GM23338 (cell line): ENCODE measurements around the gene FHAD1. TPM values are rescaled to one million over a fixed set of nuclear protein-coding genes. Genes with fewer than 3 reads are reported as not detected.

ENCODE experiments used
- ATAC-seq: fragments of 200-7000 bp; cut with Tn5 transposase; 3 replicates; pipeline ENCODE4 v1.9.1; 2020
- DNase-seq: peaks from one replicate; pipeline ENCODE4 v3.0.0-alpha.2; 2015; ENCODE audit warnings: low spot score
- H2AFZ ChIP-seq: fragments of 200-600 bp; sonication (generic); 2 replicates; pipeline ENCODE4 v1.8.0; 2016; ENCODE audit warnings: antibody characterized with exemption, mild to moderate bottlenecking, moderate library complexity
- H3F3A ChIP-seq: fragments of 200-600 bp; sonication (generic); replicated peaks from 2 replicates; pipeline ENCODE4 v1.8.0; 2017; ENCODE audit warnings: antibody characterized with exemption, mixed run types, low read depth
- H3K27ac ChIP-seq: fragments of 200-600 bp; sonication (generic); 2 replicates; pipeline ENCODE4 v1.6.1; 2016; ENCODE audit warnings: low read depth
- H3K27me3 ChIP-seq: fragments of 200-600 bp; sonication (generic); 2 replicates; pipeline ENCODE4 v1.8.0; 2016; ENCODE audit warnings: mild to moderate bottlenecking, mixed run types, moderate library complexity; ENCODE audit not compliant: insufficient read depth
- H3K36me3 ChIP-seq: fragments of 200-600 bp; sonication (generic); 2 replicates; pipeline ENCODE4 v1.8.0; 2016; ENCODE audit warnings: mild to moderate bottlenecking; ENCODE audit not compliant: insufficient read depth
- H3K4me1 ChIP-seq: fragments of 200-600 bp; sonication (generic); 2 replicates; pipeline ENCODE4 v1.8.0; 2016; ENCODE audit warnings: mild to moderate bottlenecking, moderate library complexity; ENCODE audit not compliant: insufficient read depth
- H3K4me2 ChIP-seq: fragments of 200-600 bp; sonication (generic); 2 replicates; pipeline ENCODE4 v1.7.1; 2017; ENCODE audit warnings: mixed run types
- H3K4me3 ChIP-seq: fragments of 200-600 bp; sonication (generic); 2 replicates; pipeline ENCODE4 v1.6.1; 2016; ENCODE audit warnings: mixed run types
- H3K79me2 ChIP-seq: fragments of 200-600 bp; sonication (generic); replicated peaks from 2 replicates; pipeline ENCODE4 v1.8.0; 2017; ENCODE audit warnings: mild to moderate bottlenecking; ENCODE audit not compliant: insufficient read depth
- H3K9me2 ChIP-seq: fragments of 200-600 bp; sonication (generic); 2 replicates; pipeline ENCODE4 v1.8.0; 2017; ENCODE audit not compliant: insufficient read depth
- H4K20me1 ChIP-seq: fragments of 200-600 bp; sonication (generic); replicated peaks from 2 replicates; pipeline ENCODE4 v1.8.0; 2017; ENCODE audit warnings: mild to moderate bottlenecking; ENCODE audit not compliant: insufficient read depth
- H3K27ac Mint-ChIP-seq: 2 replicates; pipeline ENCODE4 v1.8.0; 2020; ENCODE audit warnings: inconsistent platforms, mild to moderate bottlenecking, moderate library complexity, mixed read lengths
- H3K27me3 Mint-ChIP-seq: 3 replicates; pipeline ENCODE4 v1.8.0; 2022; ENCODE audit warnings: low read depth, mild to moderate bottlenecking, moderate library complexity, mixed read lengths, inconsistent platforms; ENCODE audit not compliant: insufficient read depth, poor library complexity
- H3K36me3 Mint-ChIP-seq: 3 replicates; pipeline ENCODE4 v1.8.0; 2021; ENCODE audit warnings: low read depth, mild to moderate bottlenecking, inconsistent platforms, moderate library complexity, mixed read lengths
- H3K4me1 Mint-ChIP-seq: 3 replicates; pipeline ENCODE4 v1.8.0; 2020; ENCODE audit warnings: mild to moderate bottlenecking, inconsistent platforms, mixed read lengths
- H3K4me3 Mint-ChIP-seq: 3 replicates; pipeline ENCODE4 v1.8.0; 2021; ENCODE audit warnings: moderate library complexity, mild to moderate bottlenecking, inconsistent platforms, mixed read lengths
- H3K9me3 Mint-ChIP-seq: 3 replicates; pipeline ENCODE4 v1.8.0; 2020; ENCODE audit warnings: moderate library complexity, mild to moderate bottlenecking, inconsistent platforms, mixed read lengths
- CREB1 ChIP-seq: fragments of 250-450 bp; sonication (Bioruptor Pico); IDR thresholded peaks from 2 replicates; pipeline ENCODE4 v1.5.0; 2020; ENCODE audit warnings: low read depth, mild to moderate bottlenecking, moderate library complexity
- EZH2 ChIP-seq: fragments of 200-600 bp; sonication (generic); IDR thresholded peaks from one replicate; pipeline ENCODE4 v1.8.0; 2017; ENCODE audit warnings: antibody characterized with exemption, mild to moderate bottlenecking, low read depth; ENCODE audit not compliant: unreplicated experiment
- EZH2phosphoT487 ChIP-seq: fragments of 200-600 bp; sonication (generic); IDR thresholded peaks from one replicate; pipeline ENCODE4 v1.8.1; 2018; ENCODE audit warnings: antibody characterized with exemption; ENCODE audit not compliant: unreplicated experiment
- POLR2AphosphoS5 ChIP-seq: IDR thresholded peaks from 2 replicates; pipeline ENCODE4 v1.6.1; 2016; ENCODE audit warnings: antibody characterized with exemption, low read depth
- ZNF114 ChIP-seq: fragments of 250-450 bp; sonication (Bioruptor Pico); IDR thresholded peaks from 2 replicates; pipeline ENCODE4 v1.5.0; 2020; ENCODE audit warnings: mild to moderate bottlenecking, moderate library complexity
- polyA plus RNA-seq: library from polyadenylated mRNA; unstranded; fragments of >200 nt; fragmentation: Nextera tagmentation; extraction: Ambion mirVana; gene quantifications from 2 replicates; pipeline ENCODE4 v1.2.1, GENCODE V29; 2016
- total RNA-seq: library from RNA; depleted of rRNA; stranded (reverse); fragments of >200 nt; shearing (Covaris generic); gene quantifications from 2 replicates; pipeline ENCODE4 v1.2.3, GENCODE V29; 2014
- TF ChIP-seq, protein P1 (sequence below): fragments of 250-450 bp; sonication (Bioruptor Pico); IDR thresholded peaks from 2 replicates; pipeline ENCODE4 v1.5.0; 2020; ENCODE audit warnings: mild to moderate bottlenecking, moderate library complexity

The FHAD1 gene
- total and polyA plus RNA-seq, 2 experiments from 2014 or later: 1.8 to 3.3 TPM

GRCh38 chr1:15412843-15413242, 165.8 kb downstream of the FHAD1 start:
- TF ChIP-seq POLR2AphosphoS5: no peak
- TF ChIP-seq, protein P1, sequence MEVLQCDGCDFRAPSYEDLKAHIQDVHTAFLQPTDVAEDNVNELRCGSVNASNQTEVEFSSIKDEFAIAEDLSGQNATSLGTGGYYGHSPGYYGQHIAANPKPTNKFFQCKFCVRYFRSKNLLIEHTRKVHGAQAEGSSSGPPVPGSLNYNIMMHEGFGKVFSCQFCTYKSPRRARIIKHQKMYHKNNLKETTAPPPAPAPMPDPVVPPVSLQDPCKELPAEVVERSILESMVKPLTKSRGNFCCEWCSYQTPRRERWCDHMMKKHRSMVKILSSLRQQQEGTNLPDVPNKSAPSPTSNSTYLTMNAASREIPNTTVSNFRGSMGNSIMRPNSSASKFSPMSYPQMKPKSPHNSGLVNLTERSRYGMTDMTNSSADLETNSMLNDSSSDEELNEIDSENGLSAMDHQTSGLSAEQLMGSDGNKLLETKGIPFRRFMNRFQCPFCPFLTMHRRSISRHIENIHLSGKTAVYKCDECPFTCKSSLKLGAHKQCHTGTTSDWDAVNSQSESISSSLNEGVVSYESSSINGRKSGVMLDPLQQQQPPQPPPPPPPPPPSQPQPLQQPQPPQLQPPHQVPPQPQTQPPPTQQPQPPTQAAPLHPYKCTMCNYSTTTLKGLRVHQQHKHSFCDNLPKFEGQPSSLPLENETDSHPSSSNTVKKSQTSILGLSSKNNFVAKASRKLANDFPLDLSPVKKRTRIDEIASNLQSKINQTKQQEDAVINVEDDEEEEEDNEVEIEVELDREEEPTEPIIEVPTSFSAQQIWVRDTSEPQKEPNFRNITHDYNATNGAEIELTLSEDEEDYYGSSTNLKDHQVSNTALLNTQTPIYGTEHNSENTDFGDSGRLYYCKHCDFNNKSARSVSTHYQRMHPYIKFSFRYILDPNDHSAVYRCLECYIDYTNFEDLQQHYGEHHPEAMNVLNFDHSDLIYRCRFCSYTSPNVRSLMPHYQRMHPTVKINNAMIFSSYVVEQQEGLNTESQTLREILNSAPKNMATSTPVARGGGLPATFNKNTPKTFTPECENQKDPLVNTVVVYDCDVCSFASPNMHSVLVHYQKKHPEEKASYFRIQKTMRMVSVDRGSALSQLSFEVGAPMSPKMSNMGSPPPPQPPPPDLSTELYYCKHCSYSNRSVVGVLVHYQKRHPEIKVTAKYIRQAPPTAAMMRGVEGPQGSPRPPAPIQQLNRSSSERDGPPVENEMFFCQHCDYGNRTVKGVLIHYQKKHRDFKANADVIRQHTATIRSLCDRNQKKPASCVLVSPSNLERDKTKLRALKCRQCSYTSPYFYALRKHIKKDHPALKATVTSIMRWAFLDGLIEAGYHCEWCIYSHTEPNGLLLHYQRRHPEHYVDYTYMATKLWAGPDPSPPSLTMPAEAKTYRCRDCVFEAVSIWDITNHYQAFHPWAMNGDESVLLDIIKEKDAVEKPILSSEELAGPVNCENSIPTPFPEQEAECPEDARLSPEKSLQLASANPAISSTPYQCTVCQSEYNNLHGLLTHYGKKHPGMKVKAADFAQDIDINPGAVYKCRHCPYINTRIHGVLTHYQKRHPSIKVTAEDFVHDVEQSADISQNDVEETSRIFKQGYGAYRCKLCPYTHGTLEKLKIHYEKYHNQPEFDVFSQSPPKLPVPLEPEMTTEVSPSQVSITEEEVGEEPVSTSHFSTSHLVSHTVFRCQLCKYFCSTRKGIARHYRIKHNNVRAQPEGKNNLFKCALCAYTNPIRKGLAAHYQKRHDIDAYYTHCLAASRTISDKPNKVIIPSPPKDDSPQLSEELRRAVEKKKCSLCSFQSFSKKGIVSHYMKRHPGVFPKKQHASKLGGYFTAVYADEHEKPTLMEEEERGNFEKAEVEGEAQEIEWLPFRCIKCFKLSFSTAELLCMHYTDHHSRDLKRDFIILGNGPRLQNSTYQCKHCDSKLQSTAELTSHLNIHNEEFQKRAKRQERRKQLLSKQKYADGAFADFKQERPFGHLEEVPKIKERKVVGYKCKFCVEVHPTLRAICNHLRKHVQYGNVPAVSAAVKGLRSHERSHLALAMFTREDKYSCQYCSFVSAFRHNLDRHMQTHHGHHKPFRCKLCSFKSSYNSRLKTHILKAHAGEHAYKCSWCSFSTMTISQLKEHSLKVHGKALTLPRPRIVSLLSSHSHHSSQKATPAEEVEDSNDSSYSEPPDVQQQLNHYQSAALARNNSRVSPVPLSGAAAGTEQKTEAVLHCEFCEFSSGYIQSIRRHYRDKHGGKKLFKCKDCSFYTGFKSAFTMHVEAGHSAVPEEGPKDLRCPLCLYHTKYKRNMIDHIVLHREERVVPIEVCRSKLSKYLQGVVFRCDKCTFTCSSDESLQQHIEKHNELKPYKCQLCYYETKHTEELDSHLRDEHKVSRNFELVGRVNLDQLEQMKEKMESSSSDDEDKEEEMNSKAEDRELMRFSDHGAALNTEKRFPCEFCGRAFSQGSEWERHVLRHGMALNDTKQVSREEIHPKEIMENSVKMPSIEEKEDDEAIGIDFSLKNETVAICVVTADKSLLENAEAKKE (CRISPR knock-in tag): no peak
- TF ChIP-seq CREB1: no peak
- H3K4me2 ChIP-seq: no peak overlapping the region

GRCh38 chr1:15413563-15414444, 166.8 kb downstream of the FHAD1 start:
- Histone ChIP-seq H4K20me1 (no peaks in the 10 kb centered on the region; the same call in 1 of the 2 replicates), H3K4me1 (peaks cover 4% of the 10 kb centered on the region; the same call in 1 of the 2 replicates), H3K36me3 (no peaks in the 10 kb centered on the region), H3K9me2 (no peaks in the 10 kb centered on the region), H3K4me2 (no peak overlapping the region), H3F3A (no peaks in the 10 kb centered on the region), H3K4me3 (no peak overlapping the region), H3K79me2 (no peaks in the 10 kb centered on the region), H3K27ac (no peak overlapping the region), H2AFZ (no peak overlapping the region), H3K27me3 (peaks cover 19% of the 10 kb centered on the region)
- H3K9me3 Mint-ChIP-seq: no peaks in the 10 kb centered on the region; the same call in 2 of the 3 replicates
- H3K4me3 Mint-ChIP-seq: no peak overlapping the region
- peaks cover 21% of the 10 kb centered on the region for H3K27me3 Mint-ChIP-seq
- no peak for TF ChIP-seq ZNF114
- TF ChIP-seq EZH2phosphoT487: no peak
- no peak for TF ChIP-seq EZH2
- H3K36me3 Mint-ChIP-seq: no peaks in the 10 kb centered on the region
- peaks cover 25% of the 10 kb centered on the region for H3K4me1 Mint-ChIP-seq
- no peak overlapping the region for H3K27ac Mint-ChIP-seq
- DNase-seq: no peak
- ATAC-seq: no peak

More at GRCh38 chr1:15412843-15413242, 165.8 kb downstream of the FHAD1 start:
- Histone ChIP-seq H3K27me3 (peaks cover 24% of the 10 kb centered on the region), H3F3A (no peaks in the 10 kb centered on the region), H3K4me1 (peaks cover 10% of the 10 kb centered on the region), H4K20me1 (no peaks in the 10 kb centered on the region; the same call in 1 of the 2 replicates), H3K36me3 (no peaks in the 10 kb centered on the region), H3K27ac (no peak overlapping the region), H3K4me3 (no peak overlapping the region), H3K9me2 (no peaks in the 10 kb centered on the region), H2AFZ (no peak overlapping the region), H3K79me2 (no peaks in the 10 kb centered on the region)
- H3K36me3 Mint-ChIP-seq: no peaks in the 10 kb centered on the region
- H3K27me3 Mint-ChIP-seq: peaks cover 22% of the 10 kb centered on the region
- H3K27ac Mint-ChIP-seq: no peak overlapping the region
- no peak for ATAC-seq
- H3K9me3 Mint-ChIP-seq: no peaks in the 10 kb centered on the region; the same call in 2 of the 3 replicates
- peaks cover 28% of the 10 kb centered on the region for H3K4me1 Mint-ChIP-seq
- no peak for DNase-seq
- H3K4me3 Mint-ChIP-seq: no peak overlapping the region; the same call in 2 of the 3 replicates
